ENCODE data around the gene FAM229A.
A peak's percentile ranks its signal among the peaks of the same experiment; 100 is the strongest.
"Not testable (repeated sequence)": the region's sequence is repeated elsewhere in the genome, so short reads cannot be mapped to it uniquely, and the experiment has no call there.

FAM229A gene

GRCh38 chr1:32377541-32378220, 15.4 kb upstream of the FAM229A start:
- DNase-seq (ENCODE audit: low spot score): no peak

- DNase-seq (ENCODE audit: low spot score): no peak
Observed at GRCh38 chr1:32376199-32376598, 13.9 kb upstream of the FAM229A start.

GRCh38 chr1:32373996-32374592, 11.8 kb upstream of the FAM229A start:
- DNase-seq (ENCODE audit: low spot score): no peak

GRCh38 chr1:32372149-32372756, 10.0 kb upstream of the FAM229A start:
- DNase-seq (ENCODE audit: low spot score): no peak

- DNase-seq (ENCODE audit: low spot score): no peak
Observed at GRCh38 chr1:32367912-32368635, 5.8 kb upstream of the FAM229A start.

- DNase-seq (ENCODE audit: low spot score): no peak
Observed at GRCh38 chr1:32365445-32365844, 3.2 kb upstream of the FAM229A start.

GRCh38 chr1:32364836-32365235, 2.6 kb upstream of the FAM229A start:
- no peak for DNase-seq (ENCODE audit: low spot score)

- DNase-seq (ENCODE audit: low spot score): no peak
Observed at GRCh38 chr1:32363713-32364112, 1.4 kb upstream of the FAM229A start.

- DNase-seq (ENCODE audit: low spot score): no peak
Observed at GRCh38 chr1:32361674-32362473, 411 bp downstream of the FAM229A start.

GRCh38 chr1:32361308-32361673, 994 bp downstream of the FAM229A start:
- no peak for DNase-seq (ENCODE audit: low spot score)

- DNase-seq (ENCODE audit: low spot score): no peak
Observed at GRCh38 chr1:32358435-32358834, 3.9 kb downstream of the FAM229A start.

- DNase-seq (ENCODE audit: low spot score): no peak
Observed at GRCh38 chr1:32357614-32358013, 4.7 kb downstream of the FAM229A start.

- no peak for DNase-seq (ENCODE audit: low spot score)
Observed at GRCh38 chr1:32356478-32356877, 5.8 kb downstream of the FAM229A start.

GRCh38 chr1:32355778-32356177, 6.5 kb downstream of the FAM229A start:
- not testable (repeated sequence) for DNase-seq (ENCODE audit: low spot score)

GRCh38 chr1:32353886-32354570, 8.3 kb downstream of the FAM229A start:
- no peak for DNase-seq (ENCODE audit: low spot score)

- no peak for DNase-seq (ENCODE audit: low spot score)
Observed at GRCh38 chr1:32353431-32353830, 8.9 kb downstream of the FAM229A start.

GRCh38 chr1:32352831-32353383, 9.4 kb downstream of the FAM229A start:
- DNase-seq (ENCODE audit: low spot score): no peak

- DNase-seq (ENCODE audit: low spot score): no peak
Observed at GRCh38 chr1:32352239-32352745, 10.0 kb downstream of the FAM229A start.

GRCh38 chr1:32351399-32352238, 10.7 kb downstream of the FAM229A start:
- peak; percentile 91 for DNase-seq (ENCODE audit: low spot score)

GRCh38 chr1:32350785-32351398, 11.4 kb downstream of the FAM229A start:
- DNase-seq (ENCODE audit: low spot score): no peak

Measured in kidney capillary endothelial cell (primary cell).